Chondrocyte (in vitro differentiated cells): ENCODE measurements around the gene IER2. TPM values are rescaled to one million over a fixed set of nuclear protein-coding genes. Genes with fewer than 3 reads are reported as not detected.

Experiments
- DNase-seq: peaks from one replicate; pipeline ENCODE4 v3.0.0; 2021; ENCODE audit warnings: mixed read lengths, low spot score
- H3K27ac Mint-ChIP-seq: one replicate; pipeline ENCODE4 v1.8.0; 2021; ENCODE audit warnings: mild to moderate bottlenecking, moderate library complexity, mixed read lengths; ENCODE audit not compliant: unreplicated experiment
- H3K27me3 Mint-ChIP-seq: 2 replicates; pipeline ENCODE4 v1.8.0; 2021; ENCODE audit warnings: low read depth, mixed read lengths
- H3K36me3 Mint-ChIP-seq: 2 replicates; pipeline ENCODE4 v1.8.0; 2021; ENCODE audit warnings: low read depth, mixed read lengths
- H3K4me1 Mint-ChIP-seq: 2 replicates; pipeline ENCODE4 v1.8.0; 2021; ENCODE audit warnings: low read depth, mild to moderate bottlenecking, mixed read lengths
- H3K4me3 Mint-ChIP-seq: one replicate; pipeline ENCODE4 v1.8.0; 2021; ENCODE audit warnings: mild to moderate bottlenecking, moderate library complexity, mixed read lengths; ENCODE audit not compliant: unreplicated experiment
- H3K9me3 Mint-ChIP-seq: 2 replicates; pipeline ENCODE4 v1.8.0; 2021; ENCODE audit warnings: low read depth, mixed read lengths
- CTCF ChIP-seq: fragments of 200-600 bp; sonication (generic); IDR thresholded peaks from 2 replicates; pipeline ENCODE4 v1.5.0; 2021; ENCODE audit warnings: antibody characterized with exemption, mild to moderate bottlenecking, moderate library complexity
- long read RNA-seq: library from polyadenylated mRNA; stranded (forward); transcript quantifications from one replicate; pipeline ENCODE4 v2.0.0, GENCODE V29; 2021
- total RNA-seq: library from RNA; stranded (reverse); gene quantifications from 3 replicates; pipeline ENCODE4 v1.2.1, GENCODE V29; 2021

Gene IER2
- 38.4 to 67.1 TPM (median 58.5 TPM) in 3 replicates for total RNA-seq
- long read RNA-seq, transcript IER2-203 (1 exons, 2,934 nt), result major isoform, 120 of 123 reads
- long read RNA-seq, partial matches to known transcripts, result 1 of 123 reads
- long read RNA-seq, other reads (novel, unspliced or antisense), result 1 of 123 reads

- peak within 1 kb of the TSS; percentile 99 for H3K4me3 Mint-ChIP-seq
- peak; percentile 77 for TF ChIP-seq CTCF
- H3K4me1 Mint-ChIP-seq, result peaks cover 21% of the 10 kb centered on the region
Measured at GRCh38 chr19:13150187-13150930, at the start of gene IER2, which contains the start of gene STX10. Gene IER2, plus strand, starts transcription at chr19:13150411. Its CDS starts 2,776 bp downstream, at chr19:13153187. Gene STX10, minus strand, starts transcription at chr19:13150375. Its CDS starts 202 bp downstream, at chr19:13150173.

GRCh38 chr19:13100841-13101589 is 49.2 kb upstream of the IER2 start:
- Mint-ChIP-seq H3K9me3 (no peaks in the 10 kb centered on the region), H3K4me1 (peaks cover 14% of the 10 kb centered on the region), H3K4me3 (no peak overlapping the region), H3K27ac (no peak overlapping the region), H3K36me3 (peaks cover 5% of the 10 kb centered on the region), H3K27me3 (peaks cover 10% of the 10 kb centered on the region)
- peak; percentile 59 for TF ChIP-seq CTCF
- peak; percentile 87 for DNase-seq

More at GRCh38 chr19:13150187-13150930, at the start of gene IER2, which contains the start of gene STX10:
- DNase-seq, result no peak
- no peaks in the 10 kb centered on the region for H3K9me3 Mint-ChIP-seq
- peak within 1 kb of the TSS; percentile 98 for H3K27ac Mint-ChIP-seq
- H3K36me3 Mint-ChIP-seq, result peaks cover 6% of the 10 kb centered on the region
- no peaks in the 10 kb centered on the region for H3K27me3 Mint-ChIP-seq

- H3K4me1 Mint-ChIP-seq, result peaks cover 11% of the 10 kb centered on the region
- no peak for DNase-seq
- no peaks in the 10 kb centered on the region for H3K9me3 Mint-ChIP-seq
- TF ChIP-seq CTCF, result no peak
- no peak overlapping the region for H3K4me3 Mint-ChIP-seq
- H3K27ac Mint-ChIP-seq, result no peak overlapping the region
- H3K36me3 Mint-ChIP-seq, result peaks cover 3% of the 10 kb centered on the region
- H3K27me3 Mint-ChIP-seq, result peaks cover 8% of the 10 kb centered on the region
Measured at GRCh38 chr19:13101590-13102415, 48.4 kb upstream of the IER2 start.

GRCh38 chr19:13102416-13102665 is 47.9 kb upstream of the IER2 start:
- Mint-ChIP-seq H3K4me1 (peaks cover 8% of the 10 kb centered on the region), H3K27me3 (peaks cover 5% of the 10 kb centered on the region), H3K4me3 (no peak overlapping the region), H3K27ac (no peak overlapping the region), H3K9me3 (no peaks in the 10 kb centered on the region), H3K36me3 (peaks cover 1% of the 10 kb centered on the region)
- no peak for TF ChIP-seq CTCF
- no peak for DNase-seq
